GM19025 (cell line): ENCODE data around the gene LASP1NB.
"Not testable (repeated sequence)": the region's sequence is repeated elsewhere in the genome, so short reads cannot be mapped to it uniquely, and the experiment has no call there.

ENCODE experiments used
- ATAC-seq: cut with Tn5 transposase; IDR thresholded peaks from one replicate; pipeline ENCODE4 v1.9.1; 2021; ENCODE audit warnings: mild to moderate bottlenecking, low read depth, moderate library complexity; ENCODE audit not compliant: unreplicated experiment

LASP1NB gene

DNA sequence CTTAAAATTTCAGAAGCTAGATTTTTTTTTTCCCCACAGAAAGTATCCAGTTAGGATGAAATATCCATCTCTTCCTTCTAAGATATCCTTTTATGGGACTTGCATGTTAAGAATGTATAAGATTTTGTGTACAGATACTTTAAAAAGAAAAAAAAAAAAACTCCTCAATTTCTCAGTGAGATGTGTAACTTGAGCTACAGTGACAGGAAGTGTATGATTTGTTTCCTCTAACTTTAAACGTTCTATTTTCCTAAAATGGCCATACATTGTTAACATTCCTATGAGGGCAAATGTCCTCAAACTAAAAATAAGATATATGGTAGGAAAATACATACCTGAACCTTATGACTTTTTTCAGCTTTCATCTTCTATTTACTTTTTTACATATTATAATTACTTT, 32.9 kb downstream of the LASP1NB start:
- no peak for ATAC-seq

GRCh38 chr17:38958756-38959155, 33.3 kb downstream of the LASP1NB start:
- no peak for ATAC-seq

DNA sequence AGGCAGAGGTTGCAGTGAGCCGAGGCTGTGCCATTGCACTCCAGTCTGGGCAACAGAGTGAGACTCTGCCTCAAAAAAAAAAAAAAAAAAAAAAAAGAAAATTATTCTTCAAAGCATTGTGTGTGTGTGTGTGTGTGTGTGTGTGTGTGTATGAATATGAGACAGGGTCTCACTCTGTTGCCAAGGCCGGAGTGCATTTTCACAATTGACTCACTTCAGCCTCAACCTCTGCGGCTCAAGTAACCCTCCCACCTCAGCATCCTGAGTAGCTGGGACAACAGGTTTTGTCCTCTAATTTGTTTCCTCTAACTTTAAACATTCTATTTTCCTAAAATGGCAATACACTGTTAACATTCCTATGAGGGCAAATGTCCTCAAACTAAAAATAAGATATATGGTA, 34.1 kb downstream of the LASP1NB start:
- ATAC-seq = no peak

- ATAC-seq = no peak
Observed at GRCh38 chr17:38960402-38960801, 35.0 kb downstream of the LASP1NB start.

DNA sequence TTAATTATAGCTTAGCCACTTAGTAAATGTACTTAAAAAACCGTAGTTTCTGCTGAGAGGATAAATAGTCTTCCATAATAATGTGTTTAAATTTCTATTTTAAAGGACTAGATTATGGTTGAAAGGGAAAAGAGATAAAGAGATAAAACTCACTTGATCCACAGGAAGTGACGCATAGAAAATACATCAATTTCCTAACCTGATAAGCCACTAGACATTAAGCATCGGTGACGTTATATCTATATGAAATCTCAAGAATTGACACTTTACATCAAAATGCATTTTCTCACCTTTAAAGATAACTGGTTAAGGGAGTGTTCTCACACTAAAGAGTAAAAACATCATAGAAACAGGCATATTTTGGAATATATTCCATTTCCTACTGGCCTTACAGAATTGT, 36.0 kb downstream of the LASP1NB start:
- no peak for ATAC-seq

GRCh38 chr17:38967290-38967738, 41.9 kb downstream of the LASP1NB start, which contains the start of gene FBXO47:
FBXO47 (minus strand) TSS chr17:38967403; CDS start chr17:38963025, 4,378 bp downstream.
- no peak for ATAC-seq

DNA sequence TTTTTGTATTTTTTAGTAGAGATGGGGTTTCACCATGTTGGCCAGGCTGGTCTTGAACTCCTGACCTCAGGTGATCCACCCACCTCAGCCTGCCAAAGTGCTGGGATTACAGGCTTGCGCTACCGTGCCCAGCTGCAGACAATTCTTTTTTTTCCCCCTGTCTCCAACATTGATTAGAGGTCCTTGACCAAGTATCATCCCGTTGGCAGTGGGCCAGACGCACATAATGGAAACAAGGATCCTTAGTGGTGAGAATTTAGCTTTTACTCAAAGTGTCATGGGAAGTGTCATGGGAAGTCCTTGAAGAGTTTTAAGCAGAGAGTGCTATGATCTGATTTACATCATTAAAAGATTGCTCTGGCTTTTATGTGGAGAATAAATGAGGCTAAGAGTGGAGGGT, 43.9 kb downstream of the LASP1NB start:
- ATAC-seq = no peak

GRCh38 chr17:38970128-38970527, 44.7 kb downstream of the LASP1NB start:
- no peak for ATAC-seq

DNA sequence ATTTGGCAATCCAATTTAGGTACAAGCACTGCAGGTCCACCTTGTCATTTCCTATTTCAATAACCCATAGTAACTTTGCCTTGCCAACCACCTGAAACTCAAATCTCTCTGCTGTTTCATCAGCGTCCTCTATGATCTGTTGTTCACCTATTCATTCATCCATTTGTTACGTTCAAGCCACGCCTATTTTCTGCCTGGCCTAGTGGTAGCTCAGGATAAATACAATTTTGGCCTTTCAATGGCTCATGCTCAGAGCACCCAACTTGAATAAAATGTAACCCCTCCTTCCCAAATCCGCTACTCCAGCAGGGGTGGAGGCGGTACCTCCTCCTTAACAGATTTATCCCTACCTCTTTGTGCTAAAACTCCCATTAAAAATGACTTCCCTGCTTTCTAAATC, 45.4 kb downstream of the LASP1NB start:
- ATAC-seq = no peak

DNA sequence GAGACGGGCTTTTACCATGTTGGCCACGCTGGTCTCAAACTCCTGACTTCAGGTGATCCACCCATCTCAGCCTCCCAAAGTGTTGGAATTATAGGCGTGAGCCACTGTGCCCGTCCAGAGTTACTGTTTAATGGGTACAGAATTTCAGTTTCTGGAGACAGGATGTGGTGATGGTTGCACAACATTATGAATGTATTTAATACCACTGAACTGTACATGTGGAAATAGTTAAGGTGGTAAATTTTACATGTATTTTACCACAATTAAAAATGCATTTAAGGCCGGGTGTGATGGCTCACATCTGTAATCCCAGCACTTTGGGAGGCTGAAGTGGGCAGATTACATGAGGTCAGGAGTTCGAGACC, 50.8 kb downstream of the LASP1NB start:
- not testable (repeated sequence) for ATAC-seq

DNA sequence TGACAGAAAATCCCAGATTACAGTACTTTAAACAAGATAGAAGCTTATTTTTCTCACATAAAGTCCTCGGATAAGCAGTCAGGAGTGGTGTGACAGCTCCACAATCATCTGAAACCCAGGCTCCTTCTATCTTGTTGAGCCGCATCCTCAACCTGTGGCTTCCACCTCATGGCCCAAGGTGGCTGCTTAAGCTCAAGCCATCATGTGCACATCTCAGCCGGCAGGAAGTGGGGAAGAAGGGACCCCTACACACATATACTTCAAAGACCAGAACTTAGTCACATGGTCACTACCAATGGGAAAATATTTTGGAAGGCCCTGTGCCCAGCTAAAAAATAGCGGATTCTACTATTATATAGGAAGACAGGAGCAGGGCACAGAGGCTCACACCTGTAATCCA, 52.8 kb downstream of the LASP1NB start:
- no peak for ATAC-seq
